Renal cortex interstitium (tissue), 15 donors: ENCODE results near the gene TKTL1. TPM values are rescaled to one million over a fixed set of nuclear protein-coding genes. Genes with fewer than 3 reads are reported as not detected.
"Not testable (repeated sequence)": the region's sequence is repeated elsewhere in the genome, so short reads cannot be mapped to it uniquely, and the experiment has no call there.

ENCODE experiments used
- DNase-seq, 11 donors: peaks; one replicate each; pipeline ENCODE4 v3.0.0-alpha.2; 2013; ENCODE audit warnings: low read depth in 9 of 11, low spot score in 4 of 11; ENCODE audit errors: extremely low read depth in 1 of 11
- long read RNA-seq, 16 experiments: transcript quantifications; one replicate each; lab custom pipeline, GENCODE V29; 2026
- polyA plus RNA-seq, 3 donors: library from polyadenylated mRNA; unstranded; fragments of 120-200 nt; gene quantifications; one replicate each; pipeline ENCODE4 v1.2.1, GENCODE V29; 2013; ENCODE audit not compliant: insufficient read length in 3 of 3

The TKTL1 gene
- polyA plus RNA-seq = under 1 TPM; 0.22 to 0.52 (median 0.24) TPM
- long read RNA-seq, donor 1 = 0 reads
- long read RNA-seq, donor 2 = 0 reads
- long read RNA-seq, donor 3 = 0 reads
- long read RNA-seq, donor 4 = 0 reads
- long read RNA-seq, donor 5 = 0 reads
- long read RNA-seq, donor 6 = 0 reads
- long read RNA-seq, donor 7 = 0 reads
- long read RNA-seq, donor 8 = 0 reads
- long read RNA-seq, donor 9 = 0 reads
- long read RNA-seq, donor 10 = 0 reads
- long read RNA-seq, donor 11 = 0 reads
- long read RNA-seq, donor 12 = 0 reads
- long read RNA-seq, donor 13 = 0 reads
- long read RNA-seq, donor 14 = 0 reads
- long read RNA-seq, donor 15 = 0 reads
- long read RNA-seq, donor 16 = 0 reads

DNA sequence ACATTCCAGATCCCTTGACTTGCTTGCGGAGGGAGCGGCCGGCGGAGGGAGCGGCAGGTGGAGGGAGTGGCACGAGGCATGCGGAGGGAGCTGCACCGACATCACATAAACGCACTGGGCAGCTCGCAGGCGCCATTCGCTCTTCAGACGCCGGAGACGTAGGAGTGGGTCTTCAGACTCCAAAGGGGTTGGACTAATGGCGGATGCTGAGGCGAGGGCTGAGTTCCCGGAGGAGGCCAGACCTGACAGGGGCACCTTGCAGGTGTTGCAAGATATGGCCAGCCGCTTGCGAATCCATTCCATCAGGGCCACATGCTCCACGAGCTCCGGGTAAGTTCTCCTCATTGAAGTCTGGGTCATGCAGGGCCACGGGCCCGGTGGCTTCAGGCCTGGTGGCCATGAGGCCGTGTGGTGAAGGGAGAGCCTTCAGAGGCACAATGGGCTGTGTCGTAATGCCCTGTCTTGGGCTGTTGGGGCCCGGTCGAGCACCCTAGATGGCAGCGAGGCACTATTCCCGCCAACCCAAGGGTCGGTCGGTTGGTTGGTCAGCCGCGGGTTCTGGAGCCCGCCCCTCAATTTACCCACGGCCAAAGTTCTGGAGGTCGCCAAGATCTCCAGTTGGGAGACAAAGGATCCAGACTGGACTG is at the start of gene TKTL1:
Gene TKTL1, plus strand, starts transcription at position 132 of the 647 bp plus-strand sequence. Its CDS starts 65 bp downstream, at position 197.
- no peak for DNase-seq

DNA sequence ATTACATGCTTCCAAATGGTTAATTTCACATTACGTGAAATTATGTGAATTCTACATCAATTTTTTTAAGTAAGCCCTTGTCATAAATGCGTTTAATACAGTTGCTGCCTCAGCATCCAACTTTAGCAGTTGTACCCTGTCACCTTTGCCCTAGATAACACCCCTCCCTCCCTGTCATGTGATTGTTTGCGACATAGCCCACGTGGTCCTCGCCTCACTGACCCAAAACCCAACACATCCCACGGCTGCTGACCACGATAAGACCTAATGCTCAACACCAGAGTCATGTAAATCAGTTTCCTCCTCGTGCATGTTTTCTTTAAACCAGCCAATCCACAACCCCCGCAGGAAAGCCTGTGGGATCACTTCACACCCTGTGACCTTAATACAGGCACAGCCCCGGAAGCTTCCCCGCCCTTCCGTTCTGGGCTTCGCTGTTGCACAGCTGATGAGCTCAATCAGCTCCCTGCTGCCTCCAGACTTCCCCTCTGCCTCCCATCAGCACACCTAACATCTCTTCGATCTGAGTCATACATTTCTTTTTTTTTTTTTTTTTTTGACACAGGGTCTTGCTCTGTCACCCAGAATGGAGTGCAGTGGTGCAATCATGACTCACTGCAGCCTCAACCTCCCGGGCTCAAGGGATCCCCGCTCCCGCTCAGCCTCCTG is 48.1 kb upstream of the TKTL1 start:
- not testable (repeated sequence) for DNase-seq

- not testable (repeated sequence) for DNase-seq
Observed at GRCh38 chrX:154248076-154248475, 47.5 kb upstream of the TKTL1 start.

GRCh38 chrX:154257282-154257681 is 38.3 kb upstream of the TKTL1 start, which contains the start of gene OPN1MW3:
Gene OPN1MW3 (plus strand): TSS chrX:154257582. CDS start chrX:154257620, 38 bp downstream.
- not testable (repeated sequence) for DNase-seq

- not testable (repeated sequence) for DNase-seq
Observed at GRCh38 chrX:154258711-154259110, 36.9 kb upstream of the TKTL1 start.

- DNase-seq = not testable (repeated sequence)
Observed at GRCh38 chrX:154263072-154263471, 32.5 kb upstream of the TKTL1 start.

DNA sequence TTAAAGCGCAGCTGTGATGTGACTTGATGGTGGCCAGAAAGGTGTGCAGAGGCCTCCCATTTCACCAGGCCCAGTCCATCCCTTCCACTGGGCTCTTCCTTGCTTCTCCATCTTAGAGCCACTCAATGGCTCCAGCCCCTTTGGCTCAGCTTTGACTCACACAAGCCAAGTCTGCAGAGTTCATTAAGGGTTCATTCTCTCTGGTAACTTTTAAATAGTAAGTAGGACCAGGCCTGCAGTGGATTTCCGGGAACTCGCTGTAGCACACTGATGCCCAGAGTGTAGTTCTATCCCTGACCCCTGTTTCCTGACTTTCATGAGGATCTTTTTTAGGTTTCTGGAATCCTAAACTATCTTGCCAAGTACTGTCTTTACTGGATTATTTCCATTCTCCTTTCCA is 26.4 kb upstream of the TKTL1 start:
- not testable (repeated sequence) for DNase-seq

DNA sequence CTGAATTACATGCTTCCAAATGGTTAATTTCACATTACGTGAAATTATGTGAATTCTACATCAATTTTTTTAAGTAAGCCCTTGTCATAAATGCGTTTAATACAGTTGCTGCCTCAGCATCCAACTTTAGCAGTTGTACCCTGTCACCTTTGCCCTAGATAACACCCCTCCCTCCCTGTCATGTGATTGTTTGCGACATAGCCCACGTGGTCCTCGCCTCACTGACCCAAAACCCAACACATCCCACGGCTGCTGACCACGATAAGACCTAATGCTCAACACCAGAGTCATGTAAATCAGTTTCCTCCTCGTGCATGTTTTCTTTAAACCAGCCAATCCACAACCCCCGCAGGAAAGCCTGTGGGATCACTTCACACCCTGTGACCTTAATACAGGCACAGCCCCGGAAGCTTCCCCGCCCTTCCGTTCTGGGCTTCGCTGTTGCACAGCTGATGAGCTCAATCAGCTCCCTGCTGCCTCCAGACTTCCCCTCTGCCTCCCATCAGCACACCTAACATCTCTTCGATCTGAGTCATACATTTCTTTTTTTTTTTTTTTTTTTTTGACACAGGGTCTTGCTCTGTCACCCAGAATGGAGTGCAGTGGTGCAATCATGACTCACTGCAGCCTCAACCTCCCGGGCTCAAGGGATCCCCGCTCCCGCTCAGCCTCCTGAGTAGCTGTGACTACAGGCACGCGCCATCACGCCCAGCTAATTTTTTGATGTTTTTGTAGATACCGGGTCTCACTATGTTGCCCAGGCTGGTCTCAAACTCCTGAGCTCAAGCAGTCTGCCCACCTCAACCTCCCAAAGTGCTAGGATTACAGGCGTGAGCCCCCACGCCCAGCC is 10.9 kb upstream of the TKTL1 start:
- not testable (repeated sequence) for DNase-seq

- DNase-seq = not testable (repeated sequence)
Observed at GRCh38 chrX:154286406-154286805, 9.2 kb upstream of the TKTL1 start.

DNA sequence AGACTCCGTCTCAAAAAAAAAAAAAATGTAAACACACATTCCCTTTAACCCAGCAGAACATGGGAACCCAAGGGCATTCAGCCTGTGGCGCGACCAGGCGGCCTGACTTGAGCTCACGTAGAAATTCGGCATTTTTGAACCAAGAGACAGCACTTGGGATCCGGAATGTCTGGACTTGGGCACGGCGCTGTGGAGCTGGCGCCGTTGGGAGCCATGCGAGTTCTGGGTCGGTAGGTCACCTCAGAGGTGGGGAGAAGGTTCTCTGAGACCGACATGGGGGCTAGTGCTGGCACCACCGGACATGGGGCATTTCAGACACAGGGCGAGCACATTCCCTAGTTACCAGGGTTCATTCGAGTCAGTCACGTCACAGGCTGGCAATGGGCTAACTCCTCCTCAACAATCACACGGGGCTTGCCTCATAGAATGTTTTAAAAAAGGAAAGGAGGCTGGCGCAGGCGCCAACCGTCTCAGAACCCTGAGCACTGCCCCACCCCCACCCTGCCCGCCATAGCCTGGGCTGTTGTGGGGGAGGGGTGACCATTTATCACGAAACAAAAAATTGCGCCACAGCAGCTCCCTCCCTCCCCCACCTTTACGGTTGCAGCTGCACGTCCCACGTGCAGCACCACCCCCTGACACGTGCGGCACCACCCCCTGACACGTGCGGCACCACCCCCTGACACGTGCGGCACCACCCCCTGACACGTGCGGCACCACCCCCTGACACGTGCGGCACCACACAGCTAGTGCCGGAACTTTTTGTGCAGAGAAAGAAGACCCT is 612 bp upstream of the TKTL1 start, which contains the start of gene TEX28:
Gene TEX28, minus strand, starts transcription at position 334 of the 784 bp plus-strand sequence. CDS start 3,007 bp downstream, outside the sequence.
- no peak for DNase-seq

GRCh38 chrX:154296731-154297130 is 1.1 kb downstream of the TKTL1 start:
- no peak for DNase-seq

GRCh38 chrX:154298312-154298711 is 2.7 kb downstream of the TKTL1 start:
- no peak for DNase-seq

- no peak for DNase-seq
Observed at GRCh38 chrX:154300816-154301215, 5.2 kb downstream of the TKTL1 start.

GRCh38 chrX:154302998-154303397 is 7.4 kb downstream of the TKTL1 start:
- DNase-seq = not testable (repeated sequence)

GRCh38 chrX:154303476-154303875 is 7.9 kb downstream of the TKTL1 start:
- no peak for DNase-seq

GRCh38 chrX:154304846-154305245 is 9.3 kb downstream of the TKTL1 start:
- DNase-seq = no peak

- DNase-seq = no peak
Observed at GRCh38 chrX:154305541-154306205, 10.1 kb downstream of the TKTL1 start.

- DNase-seq = no peak
Observed at GRCh38 chrX:154307202-154307601, 11.6 kb downstream of the TKTL1 start.
